ENCODE results near the gene BORCS5. TPM values are rescaled to one million over a fixed set of nuclear protein-coding genes. Genes with fewer than 3 reads are reported as not detected.
"Not testable (repeated sequence)": the region's sequence is repeated elsewhere in the genome, so short reads cannot be mapped to it uniquely, and the experiment has no call there.

BORCS5 gene
- total RNA-seq, 1 donor from 2014 or later, result 21.7 TPM

GRCh38 chr12:12384571-12385340 lies 27.9 kb downstream of the BORCS5 start:
- intact Hi-C loops (cut with micrococcal nuclease), result loop anchor here (1.0 kb wide), 1 partner anchor 58 kb away; no protein-coding TSS in a partner anchor

- intact Hi-C loops (cut with micrococcal nuclease), result no loop called here
Observed at GRCh38 chr12:12387501-12387900, 30.6 kb downstream of the BORCS5 start.

- intact Hi-C loops (cut with micrococcal nuclease), result no loop called here
Observed at GRCh38 chr12:12392413-12392812, 35.5 kb downstream of the BORCS5 start.

- intact Hi-C loops (cut with micrococcal nuclease), result no loop called here
Observed at GRCh38 chr12:12393171-12393570, 36.3 kb downstream of the BORCS5 start.

GRCh38 chr12:12396694-12397093 lies 39.8 kb downstream of the BORCS5 start:
- intact Hi-C loops (cut with micrococcal nuclease), result no loop called here

- intact Hi-C loops (cut with micrococcal nuclease), result no loop called here
Observed at GRCh38 chr12:12397184-12397583, 40.3 kb downstream of the BORCS5 start.

- intact Hi-C loops (cut with micrococcal nuclease), result no loop called here
Observed at GRCh38 chr12:12398026-12398859, 41.4 kb downstream of the BORCS5 start.

- intact Hi-C loops (cut with micrococcal nuclease), result no loop called here
Observed at GRCh38 chr12:12399161-12399560, 42.3 kb downstream of the BORCS5 start.

- intact Hi-C loops (cut with micrococcal nuclease), result no loop called here
Observed at GRCh38 chr12:12399776-12400305, 43.0 kb downstream of the BORCS5 start.

GRCh38 chr12:12400793-12401192 lies 43.9 kb downstream of the BORCS5 start:
- intact Hi-C loops (cut with micrococcal nuclease), result no loop called here

- intact Hi-C loops (cut with micrococcal nuclease), result no loop called here
Observed at GRCh38 chr12:12403264-12404248, 46.7 kb downstream of the BORCS5 start.

GRCh38 chr12:12404297-12404696 lies 47.4 kb downstream of the BORCS5 start:
- intact Hi-C loops (cut with micrococcal nuclease), result no loop called here

- intact Hi-C loops (cut with micrococcal nuclease), result loop anchor here (5.0 kb wide), 1 partner anchor 51 kb away; no protein-coding TSS in a partner anchor
Observed at GRCh38 chr12:12405882-12406281, 49.0 kb downstream of the BORCS5 start.

GRCh38 chr12:12406762-12407161 lies 49.9 kb downstream of the BORCS5 start:
- intact Hi-C loops (cut with micrococcal nuclease), result loop anchor here (5.0 kb wide), 1 partner anchor 51 kb away; no protein-coding TSS in a partner anchor

- intact Hi-C loops (cut with micrococcal nuclease), result loop anchor here (1.0 to 5.0 kb wide), 4 partner anchors 27 to 66 kb away; no protein-coding TSS in a partner anchor
Observed at GRCh38 chr12:12408265-12408690, 51.4 kb downstream of the BORCS5 start.

GRCh38 chr12:12409337-12409736 lies 52.5 kb downstream of the BORCS5 start:
- intact Hi-C loops (cut with micrococcal nuclease), result loop anchor here (2.0 to 5.0 kb wide), 3 partner anchors 29 to 48 kb away; no protein-coding TSS in a partner anchor

GRCh38 chr12:12415886-12416285 lies 59.0 kb downstream of the BORCS5 start:
- intact Hi-C loops (cut with micrococcal nuclease), result no loop called here

GRCh38 chr12:12419165-12419564 lies 62.3 kb downstream of the BORCS5 start:
- intact Hi-C loops (cut with micrococcal nuclease), result not testable (repeated sequence)

- intact Hi-C loops (cut with micrococcal nuclease), result no loop called here
Observed at GRCh38 chr12:12423367-12423766, 66.5 kb downstream of the BORCS5 start.

GRCh38 chr12:12425001-12425400 lies 68.1 kb downstream of the BORCS5 start:
- intact Hi-C loops (cut with micrococcal nuclease), result loop anchor here (2.0 kb wide), 1 partner anchor 16 kb away; no protein-coding TSS in a partner anchor

Measured in T-helper 1 cell treated with Interleukin-12 subunit alpha and Interleukin-12 subunit beta and Interleukin-4 antibody, amounts not matched to agents 30 ng/mL and 1 ng/mL, for 36 hours (primary cell).